Astrocyte of the spinal cord (primary cell): ENCODE measurements around the gene DELE1.

Source experiments
- DNase-seq: peaks from one replicate; pipeline ENCODE4 v3.0.0; 2011; ENCODE audit warnings: low read depth, low spot score
- H3K4me3 ChIP-seq: 2 replicates; pipeline ENCODE4 v1.5.1; 2011; ENCODE audit warnings: low read depth, mild to moderate bottlenecking, low read length, moderate library complexity
- in situ Hi-C: cut with HindIII; loops from 2 replicates; pipeline ENCODE4 v1.10.0; 2017; ENCODE audit warnings: low sequenced_read_pairs
- TF ChIP-seq, protein P1 (sequence below): IDR thresholded peaks from 2 replicates; pipeline ENCODE4 v1.5.1; 2012; ENCODE audit warnings: low read depth, mild to moderate bottlenecking, low read length, inconsistent platforms

DELE1 gene

GRCh38 chr5:141982626-141983025 lies 59.0 kb downstream of the DELE1 start:
- in situ Hi-C loops, result no loop called here
- no peak overlapping the region for H3K4me3 ChIP-seq
- DNase-seq, result no peak
- TF ChIP-seq, protein P1, sequence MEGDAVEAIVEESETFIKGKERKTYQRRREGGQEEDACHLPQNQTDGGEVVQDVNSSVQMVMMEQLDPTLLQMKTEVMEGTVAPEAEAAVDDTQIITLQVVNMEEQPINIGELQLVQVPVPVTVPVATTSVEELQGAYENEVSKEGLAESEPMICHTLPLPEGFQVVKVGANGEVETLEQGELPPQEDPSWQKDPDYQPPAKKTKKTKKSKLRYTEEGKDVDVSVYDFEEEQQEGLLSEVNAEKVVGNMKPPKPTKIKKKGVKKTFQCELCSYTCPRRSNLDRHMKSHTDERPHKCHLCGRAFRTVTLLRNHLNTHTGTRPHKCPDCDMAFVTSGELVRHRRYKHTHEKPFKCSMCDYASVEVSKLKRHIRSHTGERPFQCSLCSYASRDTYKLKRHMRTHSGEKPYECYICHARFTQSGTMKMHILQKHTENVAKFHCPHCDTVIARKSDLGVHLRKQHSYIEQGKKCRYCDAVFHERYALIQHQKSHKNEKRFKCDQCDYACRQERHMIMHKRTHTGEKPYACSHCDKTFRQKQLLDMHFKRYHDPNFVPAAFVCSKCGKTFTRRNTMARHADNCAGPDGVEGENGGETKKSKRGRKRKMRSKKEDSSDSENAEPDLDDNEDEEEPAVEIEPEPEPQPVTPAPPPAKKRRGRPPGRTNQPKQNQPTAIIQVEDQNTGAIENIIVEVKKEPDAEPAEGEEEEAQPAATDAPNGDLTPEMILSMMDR, result no peak

DNA sequence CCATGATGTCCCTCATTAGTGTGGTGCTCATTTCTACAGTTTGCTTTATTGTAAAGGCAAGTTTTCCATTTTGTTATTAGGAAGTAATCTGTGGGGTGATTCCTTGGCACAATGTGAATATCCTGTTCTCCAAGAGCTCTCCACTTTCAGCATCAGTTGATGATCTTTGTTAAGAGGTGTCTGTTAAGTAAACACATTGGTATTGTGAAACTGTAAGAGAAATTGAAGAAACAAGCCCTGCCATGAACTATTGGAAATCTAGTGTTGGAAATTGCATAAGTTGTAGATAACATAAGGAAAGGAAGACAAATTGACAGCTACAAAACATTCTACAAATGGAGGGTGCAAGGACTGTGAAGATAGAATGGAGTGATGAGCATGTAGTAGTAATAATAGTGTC lies 62.4 kb downstream of the DELE1 start:
- in situ Hi-C loops, result no loop called here
- TF ChIP-seq, protein P1, result no peak
- no peak overlapping the region for H3K4me3 ChIP-seq
- no peak for DNase-seq

GRCh38 chr5:141989720-141990119 lies 66.0 kb downstream of the DELE1 start:
- no peak overlapping the region for H3K4me3 ChIP-seq
- TF ChIP-seq, protein P1, result no peak
- DNase-seq, result no peak
- in situ Hi-C loops, result no loop called here
